Activated CD8-positive, alpha-beta T cell treated with anti-CD3 and anti-CD28 coated beads for 36 hours (primary cell): ENCODE data around the gene ZC3H11A. TPM values are rescaled to one million over a fixed set of nuclear protein-coding genes. Genes with fewer than 3 reads are reported as not detected.
"Not testable (repeated sequence)": the region's sequence is repeated elsewhere in the genome, so short reads cannot be mapped to it uniquely, and the experiment has no call there.

ENCODE experiments used
- ATAC-seq: fragments of 200-7000 bp; cut with Tn5 transposase; one replicate; pipeline ENCODE4 v1.10.0; 2021; ENCODE audit warnings: mild to moderate bottlenecking, moderate library complexity
- CTCF ChIA-PET: fragments of 350-600 bp; sonication (Branson Sonifier 250); formaldehyde crosslinking; loops from one replicate; lab custom pipeline; 2021; ENCODE audit warnings: antibody characterized with exemption; lab: Charles Lee
- POLR2A ChIA-PET: fragments of 350-600 bp; sonication (Branson Sonifier 250); formaldehyde crosslinking; loops from one replicate; lab custom pipeline; 2021; ENCODE audit warnings: antibody characterized with exemption; lab: Charles Lee
- DNase-seq: peaks from one replicate; pipeline ENCODE4 v3.0.0-alpha.2; 2020
- H3K27ac Mint-ChIP-seq: one replicate; pipeline ENCODE4 v1.8.0; 2021; ENCODE audit warnings: mild to moderate bottlenecking, mixed read lengths
- H3K27me3 Mint-ChIP-seq: one replicate; pipeline ENCODE4 v1.8.0; 2021; ENCODE audit warnings: mixed read lengths
- H3K36me3 Mint-ChIP-seq: one replicate; pipeline ENCODE4 v1.8.0; 2021; ENCODE audit warnings: low read depth, mixed read lengths
- H3K4me1 Mint-ChIP-seq: one replicate; pipeline ENCODE4 v1.8.0; 2021; ENCODE audit warnings: low read depth, mixed read lengths
- H3K4me3 Mint-ChIP-seq: one replicate; pipeline ENCODE4 v1.8.0; 2021; ENCODE audit warnings: mild to moderate bottlenecking, moderate library complexity, mixed read lengths
- H3K9me3 Mint-ChIP-seq: one replicate; pipeline ENCODE4 v1.8.0; 2021; ENCODE audit warnings: mixed read lengths
- CTCF ChIP-seq: fragments of 200-600 bp; IDR thresholded peaks from one replicate; pipeline ENCODE4 v1.8.0; 2022; ENCODE audit warnings: antibody characterized with exemption, mild to moderate bottlenecking
- intact Hi-C: fragments of 100-400 bp; cut with micrococcal nuclease; formaldehyde crosslinking; loops from one replicate; pipeline ENCODE4 v1.10.0; 2022
- total RNA-seq, 2 experiments: library from RNA; stranded (reverse); gene quantifications; one replicate each; pipeline ENCODE4 v1.2.3, GENCODE V29; 2021

The ZC3H11A gene
- total RNA-seq, 2 experiments from 2014 or later: 77.9 to 83.1 TPM

GRCh38 chr1:203756036-203756435 lies 39.4 kb upstream of the ZC3H11A start:
- H3K27ac Mint-ChIP-seq: peak overlapping the region; percentile 20
- H3K9me3 Mint-ChIP-seq: no peaks in the 10 kb centered on the region
- CTCF ChIA-PET: interaction anchor here (0.9 kb wide), 1 partner anchor 115 kb away, joined by 3 read pairs; no protein-coding TSS in a partner anchor
- POLR2A ChIA-PET: interaction anchor here (3.7 kb wide), 1 partner anchor 9 kb away, joined by 25 read pairs; the partner anchor contains the start of gene LAX1
- intact Hi-C loops: no loop called here
- DNase-seq (no peak), ATAC-seq (no peak)
- no peaks in the 10 kb centered on the region for H3K27me3 Mint-ChIP-seq
- no peak overlapping the region for H3K4me3 Mint-ChIP-seq
- TF ChIP-seq CTCF: no peak
- no peaks in the 10 kb centered on the region for H3K36me3 Mint-ChIP-seq
- H3K4me1 Mint-ChIP-seq: peaks cover 30% of the 10 kb centered on the region

GRCh38 chr1:203758749-203759148 lies 36.7 kb upstream of the ZC3H11A start:
- CTCF ChIA-PET, intact Hi-C loops, POLR2A ChIA-PET: not testable (repeated sequence)

GRCh38 chr1:203760506-203760905 lies 34.9 kb upstream of the ZC3H11A start:
- intact Hi-C loops: no loop called here
- CTCF ChIA-PET: no interaction called here
- Mint-ChIP-seq H3K27ac (no peak overlapping the region), H3K4me3 (no peak overlapping the region), H3K9me3 (no peaks in the 10 kb centered on the region), H3K27me3 (no peaks in the 10 kb centered on the region), H3K36me3 (peaks cover 7% of the 10 kb centered on the region), H3K4me1 (peaks cover 35% of the 10 kb centered on the region)
- TF ChIP-seq CTCF: no peak
- no peak for DNase-seq
- ATAC-seq: no peak
- POLR2A ChIA-PET: no interaction called here

More at GRCh38 chr1:203758749-203759148, 36.7 kb upstream of the ZC3H11A start:
- H3K27me3 Mint-ChIP-seq, ATAC-seq, H3K9me3 Mint-ChIP-seq, H3K4me3 Mint-ChIP-seq, H3K36me3 Mint-ChIP-seq, DNase-seq, H3K27ac Mint-ChIP-seq: not testable (repeated sequence)
- H3K4me1 Mint-ChIP-seq: peaks cover 37% of the 10 kb centered on the region

- peaks cover 15% of the 10 kb centered on the region for H3K36me3 Mint-ChIP-seq
- POLR2A ChIA-PET: interaction anchor here (0.6 kb wide), 1 partner anchor 1980 kb away, joined by 3 read pairs; no protein-coding TSS in a partner anchor
- H3K4me3 Mint-ChIP-seq, H3K9me3 Mint-ChIP-seq, DNase-seq, intact Hi-C loops, ATAC-seq, H3K27me3 Mint-ChIP-seq, CTCF ChIA-PET: not testable (repeated sequence)
- H3K4me1 Mint-ChIP-seq: peaks cover 24% of the 10 kb centered on the region
- peak overlapping the region; percentile 99 for H3K27ac Mint-ChIP-seq
These were observed 33.5 kb upstream of the ZC3H11A start for GRCh38 chr1:203761958-203762357.

GRCh38 chr1:203763505-203763904 lies 31.9 kb upstream of the ZC3H11A start:
- TF ChIP-seq CTCF: no peak
- peaks cover 24% of the 10 kb centered on the region for H3K36me3 Mint-ChIP-seq
- ATAC-seq (no peak), DNase-seq (no peak)
- H3K4me1 Mint-ChIP-seq: peaks cover 33% of the 10 kb centered on the region
- no peaks in the 10 kb centered on the region for H3K27me3 Mint-ChIP-seq
- intact Hi-C loops: no loop called here
- no peaks in the 10 kb centered on the region for H3K9me3 Mint-ChIP-seq
- CTCF ChIA-PET: interaction anchor here (1.0 to 1.8 kb wide), 3 partner anchors 16 to 50 kb away, joined by 3 to 4 read pairs (median 3); no protein-coding TSS in a partner anchor
- POLR2A ChIA-PET: interaction anchor here (1.5 to 3.1 kb wide), 3 partner anchors 9 to 90 kb away, joined by 5 to 25 read pairs (median 25); partner anchors contain the start of genes ZBED6 and ZC3H11A
- H3K27ac Mint-ChIP-seq: peak overlapping the region; percentile 99
- H3K4me3 Mint-ChIP-seq: no peak overlapping the region
